Medulla oblongata (tissue), 1 donor: ENCODE data around the gene CELSR1.
A peak's percentile ranks its signal among the peaks of the same experiment; 100 is the strongest.

Experiments used
- DNase-seq: peaks from one replicate; pipeline ENCODE4 v3.0.0-alpha.2; 2015; ENCODE audit errors: extremely low spot score

The CELSR1 gene

DNA sequence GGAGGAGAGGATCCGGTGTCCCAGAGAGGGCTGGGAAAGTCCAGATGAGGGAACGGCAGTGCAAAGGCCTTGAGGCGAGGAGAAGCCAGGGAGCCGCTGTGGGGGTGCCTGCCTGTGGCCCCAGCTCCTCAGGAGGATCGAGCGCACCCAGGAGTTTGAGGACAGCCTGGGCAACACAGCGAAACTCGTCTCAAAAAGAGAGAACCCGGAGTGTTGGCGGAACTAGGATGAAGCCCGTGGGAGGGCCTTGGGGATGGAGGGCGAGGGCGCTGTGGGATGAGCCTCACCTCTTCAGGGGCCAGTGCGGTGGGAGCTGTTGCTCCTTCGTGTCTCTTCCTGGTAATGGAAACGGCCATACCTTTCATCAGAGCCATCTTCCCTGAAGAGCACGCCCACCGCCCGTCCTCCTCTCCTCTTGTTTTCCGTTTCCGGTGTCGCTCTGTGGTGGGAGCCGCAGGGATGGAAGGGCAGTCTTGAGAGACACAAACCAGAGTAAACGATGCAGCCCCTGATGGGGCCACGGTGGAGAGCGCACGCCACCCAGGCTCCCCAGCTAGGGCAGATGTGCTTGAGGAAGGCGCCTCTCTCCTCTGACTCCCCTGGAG is 186.2 kb downstream of the CELSR1 start:
- no peak for DNase-seq

DNA sequence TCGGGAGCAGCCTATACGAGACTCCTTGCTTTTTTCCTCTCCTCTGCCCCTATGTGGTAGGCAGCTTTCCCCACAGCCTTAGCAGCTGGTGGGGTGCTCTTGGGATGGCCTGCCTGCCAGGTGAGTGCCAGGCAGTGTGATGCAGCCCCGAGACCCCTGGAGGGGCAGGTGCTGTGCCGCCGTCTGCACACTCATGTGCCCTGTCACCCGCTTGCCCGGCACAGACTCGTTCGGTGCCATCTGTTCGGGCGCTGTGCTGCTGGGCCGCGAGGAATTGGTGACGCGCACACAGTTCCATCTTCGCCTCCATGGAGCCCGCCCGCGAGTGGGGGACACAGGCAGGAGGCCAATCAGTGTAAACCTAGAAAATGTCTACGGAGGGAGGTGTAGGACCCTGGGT is 186.8 kb downstream of the CELSR1 start:
- DNase-seq = no peak

DNA sequence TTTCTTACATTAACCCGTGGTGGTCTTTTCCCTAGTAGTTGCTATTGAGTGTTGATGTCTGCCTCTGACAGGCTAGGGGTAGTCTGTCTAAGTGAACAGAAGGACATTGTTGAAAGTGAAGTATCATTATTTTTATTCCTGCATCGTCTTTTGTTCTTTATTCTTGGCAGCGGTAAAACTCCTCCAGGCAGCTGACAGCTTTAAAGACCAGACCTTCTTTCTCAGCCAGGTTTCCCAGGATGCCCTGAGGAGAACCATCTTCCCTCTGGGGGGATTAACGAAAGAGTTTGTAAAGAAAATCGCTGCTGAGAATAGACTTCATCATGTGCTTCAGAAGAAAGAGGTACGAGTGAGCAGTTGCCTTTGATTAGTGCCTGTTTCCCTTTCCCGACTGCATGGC is 187.3 kb downstream of the CELSR1 start:
- peak; percentile 52 for DNase-seq

DNA sequence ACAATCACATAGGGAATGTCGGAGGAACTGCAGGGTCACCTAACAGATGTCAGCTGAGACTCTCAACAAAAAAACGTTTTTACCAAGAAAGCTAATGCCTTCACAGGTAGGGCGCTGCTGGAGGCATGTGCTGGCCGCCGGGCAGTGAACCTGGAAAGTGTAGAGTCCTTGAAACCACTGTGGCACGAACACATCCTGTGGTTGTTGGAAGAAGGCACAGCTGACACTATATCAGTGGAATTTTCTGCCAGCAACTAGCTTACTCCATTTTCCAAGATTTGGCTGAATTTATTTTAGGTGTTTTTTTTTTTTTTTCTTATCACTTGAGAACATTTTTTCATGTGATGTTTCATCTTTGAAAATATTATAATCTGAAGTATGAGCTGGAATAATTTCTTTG is 187.7 kb downstream of the CELSR1 start:
- no peak for DNase-seq

DNA sequence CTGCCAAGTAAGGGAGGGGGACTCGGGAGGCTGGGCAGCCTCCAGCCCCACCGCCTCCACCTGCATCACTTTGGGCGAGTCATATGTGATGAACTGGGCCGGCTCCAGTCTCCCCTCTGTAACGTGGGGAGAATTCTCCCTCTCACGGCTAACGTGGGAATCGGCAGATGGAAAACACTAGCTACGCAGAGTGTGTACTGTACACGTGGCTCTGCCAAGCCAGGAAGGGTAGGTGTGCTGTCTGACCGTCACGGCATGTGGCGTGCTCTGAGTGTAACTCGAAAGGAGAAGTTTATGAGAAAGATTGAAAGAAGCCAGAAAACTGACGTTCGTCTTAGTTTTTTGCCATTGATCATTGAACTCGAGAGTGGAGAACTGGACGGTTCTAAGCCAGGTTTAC is 188.2 kb downstream of the CELSR1 start:
- no peak for DNase-seq

DNA sequence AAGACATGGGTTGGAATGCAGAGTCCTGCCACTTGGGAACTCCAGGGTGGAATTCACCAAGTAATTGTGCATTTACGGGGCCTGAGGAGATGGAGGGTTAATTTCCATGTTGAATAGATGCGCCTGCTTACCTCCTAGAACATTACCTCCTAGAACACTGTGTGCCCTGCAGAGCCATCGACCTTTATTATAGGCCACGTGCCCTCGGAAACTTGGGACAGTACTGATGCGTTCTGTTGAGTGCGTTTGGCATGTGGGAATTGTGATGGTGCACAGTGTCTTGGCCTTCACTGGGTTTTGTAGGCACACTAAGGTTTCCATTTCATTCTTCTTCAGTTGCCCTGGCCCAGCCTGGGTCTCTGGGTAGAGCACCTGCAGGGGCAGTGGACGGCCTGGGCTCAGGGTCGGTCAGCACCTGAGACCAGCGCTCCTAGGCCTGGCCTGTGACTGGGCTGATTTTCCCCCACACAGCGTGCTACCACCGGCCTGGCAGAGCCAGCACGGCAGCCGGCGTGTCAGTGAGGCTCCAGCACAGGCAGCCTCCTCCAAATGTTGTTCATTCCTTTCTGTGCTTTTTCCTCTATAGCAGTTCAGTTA is 189.2 kb downstream of the CELSR1 start:
- DNase-seq = no peak

DNA sequence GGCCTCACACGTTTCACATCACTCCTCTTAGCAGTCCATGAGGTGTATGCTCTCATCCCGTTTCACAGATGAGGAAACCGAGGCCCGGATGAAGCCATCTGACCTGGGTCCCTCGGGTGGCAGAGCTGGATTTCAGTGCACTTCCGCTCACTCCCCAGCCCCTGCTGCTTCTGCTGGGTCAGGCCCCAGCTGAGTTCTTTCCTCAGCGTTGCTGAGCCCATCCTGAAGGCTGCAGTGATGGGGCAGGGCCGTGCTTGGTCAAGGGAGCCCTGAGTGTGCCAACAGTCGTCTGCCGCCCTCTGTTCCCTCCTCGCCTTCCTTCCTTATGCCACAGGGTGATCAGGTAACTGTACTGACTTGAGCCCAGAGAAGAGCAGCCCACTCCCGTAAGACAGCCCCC is 189.8 kb downstream of the CELSR1 start:
- no peak for DNase-seq

DNA sequence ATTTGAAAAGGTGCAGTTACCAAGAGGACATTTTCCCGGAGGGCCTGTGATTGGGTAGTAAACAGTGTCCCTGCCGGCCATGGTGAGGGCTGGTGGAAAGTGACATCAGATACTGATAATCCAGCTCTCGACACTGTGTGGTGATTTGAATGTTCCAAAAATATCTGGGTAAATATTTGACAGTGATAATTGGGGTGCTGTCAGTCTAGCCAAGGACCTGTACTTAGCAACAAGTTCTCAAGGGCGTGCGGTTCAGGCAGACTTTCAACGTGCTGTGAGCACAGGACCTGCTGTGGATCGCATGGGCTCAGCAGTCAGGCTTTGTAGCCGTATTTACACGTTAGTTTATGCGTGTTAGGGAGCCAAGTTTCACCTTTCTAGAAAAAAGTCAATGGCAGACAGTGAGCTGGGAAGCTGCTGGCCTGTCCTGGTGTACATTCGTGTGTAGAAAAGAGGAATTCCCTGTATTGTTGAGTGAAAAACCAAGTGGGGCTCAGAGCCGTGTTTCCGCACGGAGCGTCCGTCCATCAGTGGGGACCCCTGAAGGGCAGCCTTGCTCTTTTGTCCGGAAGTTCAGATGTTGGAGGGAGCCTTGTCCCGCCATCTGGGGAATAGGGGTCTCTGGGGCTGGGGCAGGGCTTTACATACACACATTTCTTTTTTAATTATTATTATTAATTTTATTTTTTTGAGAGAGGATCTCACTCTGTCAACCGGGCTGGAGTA is 190.6 kb downstream of the CELSR1 start:
- no peak for DNase-seq

DNA sequence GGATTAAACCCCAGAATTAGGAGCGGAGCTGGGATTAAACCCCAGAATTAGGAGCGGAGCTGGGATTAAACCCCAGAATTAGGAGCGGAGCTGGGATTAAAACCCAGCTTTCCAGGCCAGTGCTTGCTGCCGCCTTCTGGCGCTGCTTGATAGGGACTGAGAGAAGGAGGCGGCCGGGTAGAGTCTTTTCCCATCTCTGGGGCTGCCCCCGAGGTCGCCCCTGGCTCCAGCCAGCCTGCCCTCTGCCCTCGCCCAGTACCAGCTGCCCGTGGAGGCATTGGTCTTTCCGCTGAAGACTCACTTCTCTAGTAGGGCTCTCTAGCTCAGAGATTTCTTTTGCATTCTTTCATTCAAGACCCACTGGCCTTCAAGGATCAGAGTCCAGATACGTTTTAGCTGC is 196.7 kb downstream of the CELSR1 start:
- no peak for DNase-seq

DNA sequence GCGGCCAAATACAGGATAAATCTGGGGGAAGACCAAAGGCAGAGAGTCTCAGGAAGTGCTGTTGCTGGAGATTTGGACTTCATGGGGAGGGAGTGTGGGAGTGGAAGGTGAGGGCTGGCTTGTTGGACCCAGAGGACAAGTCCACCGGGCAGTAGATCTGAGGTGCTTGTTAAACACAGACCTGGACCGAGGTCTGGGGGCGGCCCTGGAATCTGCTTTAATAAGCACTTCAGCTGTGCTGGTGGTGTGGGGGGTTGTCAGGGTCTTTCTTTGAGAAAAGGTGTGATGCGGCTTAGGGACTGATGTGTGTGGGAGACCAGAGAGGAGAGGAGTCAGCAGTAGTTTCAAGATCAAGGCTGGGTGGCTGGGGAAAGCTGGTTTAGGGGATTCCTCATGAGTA is 197.5 kb downstream of the CELSR1 start:
- DNase-seq = no peak

DNA sequence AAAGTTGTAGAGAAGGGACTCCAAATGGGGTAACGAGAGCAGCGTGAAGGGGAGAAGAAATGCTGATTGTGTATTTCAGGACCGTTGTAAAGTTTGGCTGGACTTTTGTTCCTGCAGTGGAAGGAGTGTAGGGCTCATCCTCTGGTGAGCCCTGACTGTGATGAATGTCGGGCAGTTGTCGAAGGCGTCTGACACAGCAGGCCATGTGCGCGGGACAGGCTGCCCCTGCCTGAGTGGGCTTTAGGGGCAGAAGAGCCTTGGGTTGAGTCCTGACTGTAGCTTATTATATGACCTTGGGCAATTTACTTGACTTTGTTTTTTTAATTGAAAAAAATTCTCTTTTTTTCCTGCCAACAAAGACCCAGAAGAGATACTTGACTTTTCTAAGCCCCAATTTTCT is 198.8 kb downstream of the CELSR1 start:
- DNase-seq = no peak

DNA sequence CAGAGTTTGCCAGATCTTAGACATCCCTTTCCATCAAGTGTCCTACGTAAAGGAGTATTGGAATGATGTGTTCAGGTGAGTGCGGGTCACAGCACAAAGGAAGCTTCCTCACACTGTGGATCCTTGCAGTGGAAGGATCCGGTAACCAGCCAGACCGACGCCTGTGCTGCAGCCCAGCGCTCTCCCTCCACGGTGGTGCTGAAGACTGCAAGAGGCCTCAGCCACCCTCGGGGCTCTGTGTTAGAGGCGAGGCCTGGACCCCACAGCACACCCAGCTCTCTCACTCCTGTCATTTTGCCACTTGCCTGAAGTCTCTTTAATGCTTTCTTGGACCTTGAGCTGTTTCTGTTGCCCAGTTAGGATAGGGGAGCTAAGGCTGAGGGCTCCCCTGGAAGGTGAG is 199.6 kb downstream of the CELSR1 start:
- DNase-seq = no peak

DNA sequence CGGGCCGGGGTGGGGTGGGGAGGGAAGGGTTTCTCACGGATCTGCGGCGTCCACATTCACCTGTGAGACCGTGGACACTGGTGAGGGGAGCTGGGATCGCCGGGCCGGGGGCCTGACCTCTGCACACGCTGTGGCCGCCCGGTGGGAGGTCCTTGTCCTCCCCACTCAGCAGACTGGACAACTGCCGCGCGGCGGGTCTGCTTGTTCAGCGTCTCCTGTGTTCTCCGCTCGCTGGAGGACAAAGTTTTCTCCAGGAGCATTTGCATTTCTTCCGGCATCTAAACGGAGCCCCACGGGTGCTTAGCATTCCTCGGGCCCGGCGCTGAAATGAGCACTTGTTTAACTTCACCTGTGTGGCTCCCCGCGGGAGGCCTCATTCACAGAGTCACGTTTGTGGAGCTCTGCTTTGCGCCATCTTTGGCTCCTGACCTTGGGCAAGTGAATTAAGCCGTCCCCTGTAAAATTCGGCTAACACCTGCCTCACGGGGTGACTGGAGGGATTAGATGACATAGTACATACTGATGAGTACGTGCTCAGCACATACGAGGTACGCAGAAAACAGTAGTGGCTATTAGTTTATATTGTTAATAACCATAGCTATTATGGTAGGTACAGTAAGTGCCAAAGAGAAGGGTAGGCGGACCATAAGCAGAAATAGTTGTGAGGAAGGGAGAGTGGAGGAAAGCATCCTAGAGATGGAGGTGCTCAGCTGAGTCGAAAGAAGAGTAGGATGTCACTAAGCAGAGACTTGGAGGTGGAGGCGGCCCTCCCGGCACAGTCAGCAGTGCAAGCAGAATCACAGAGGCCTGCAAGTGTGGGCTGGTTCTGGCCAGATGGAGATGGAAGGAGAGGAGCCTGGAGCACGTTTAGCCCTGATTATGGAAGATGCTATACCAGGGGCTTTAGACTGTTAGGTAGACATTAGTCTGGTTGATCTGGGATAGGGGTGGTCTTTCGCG is 201.0 kb downstream of the CELSR1 start:
- DNase-seq = no peak

DNA sequence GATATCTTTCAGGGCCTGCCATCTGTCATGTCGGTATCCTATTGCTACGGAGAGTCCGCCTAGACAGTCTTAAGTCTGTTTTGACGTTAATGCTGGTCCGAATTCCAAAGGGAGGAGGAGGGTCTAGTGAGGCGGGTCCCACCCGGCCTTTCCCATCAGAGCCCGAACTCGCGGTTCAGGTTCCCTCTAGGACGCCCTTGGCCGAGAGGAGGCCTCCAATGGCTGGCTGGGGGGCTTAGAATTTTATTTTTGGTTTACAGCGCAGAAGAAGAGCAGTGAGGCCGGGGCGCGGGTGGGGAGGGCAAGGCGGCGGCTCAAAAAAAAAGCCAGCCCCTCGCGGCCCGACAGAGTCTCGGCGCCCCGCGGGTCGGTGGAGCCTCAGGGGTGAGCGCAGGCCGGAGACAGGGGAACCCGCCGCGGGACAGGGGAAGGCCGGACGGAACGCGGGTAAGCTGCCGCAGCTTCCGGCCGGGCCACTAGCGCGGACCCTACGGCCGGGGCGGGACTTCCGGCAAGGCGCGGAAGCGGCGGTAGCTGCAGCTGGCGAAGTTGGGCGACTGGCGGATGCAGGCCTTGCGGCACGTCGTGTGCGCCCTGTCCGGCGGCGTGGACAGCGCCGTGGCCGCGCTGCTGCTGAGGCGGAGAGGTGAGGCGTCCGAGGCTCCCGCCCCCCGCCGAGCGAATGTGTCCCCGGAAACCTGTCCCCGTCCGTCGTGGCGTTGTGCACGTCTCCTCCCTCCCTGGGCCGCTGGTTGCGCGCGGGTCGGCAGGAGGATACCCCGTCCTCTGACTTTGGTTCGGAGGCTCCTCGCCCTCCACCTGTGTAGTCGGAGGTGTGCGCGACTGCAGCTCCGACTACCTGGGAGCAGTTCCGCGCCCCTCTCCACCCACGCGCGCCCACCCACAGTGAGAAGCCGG is 202.0 kb downstream of the CELSR1 start, which contains the start of gene TRMU:
TRMU (plus strand) TSS at position 514 of the 918 bp plus-strand sequence; CDS start at position 565, 51 bp downstream.
- peak; percentile 88 for DNase-seq

DNA sequence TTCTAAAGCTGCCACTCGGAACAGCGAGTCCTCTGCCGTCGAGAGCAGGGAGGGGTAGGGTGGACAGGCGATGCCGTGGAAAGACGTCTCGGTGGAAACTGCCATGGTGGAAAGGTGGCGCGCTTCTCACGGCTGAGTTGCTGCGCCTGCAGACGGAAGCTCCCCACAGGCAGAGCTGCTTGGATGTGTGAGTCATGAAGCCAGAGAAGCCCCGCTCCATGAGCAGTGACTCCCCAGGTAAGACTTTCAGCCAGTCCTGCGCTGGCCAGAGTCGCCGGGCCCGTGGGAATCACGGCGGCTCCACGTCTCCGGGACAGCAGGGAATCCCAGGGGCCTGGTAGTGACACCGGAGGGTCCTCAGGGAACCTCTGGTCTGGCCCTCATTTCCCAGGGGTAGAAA is 205.9 kb downstream of the CELSR1 start:
- DNase-seq = no peak

DNA sequence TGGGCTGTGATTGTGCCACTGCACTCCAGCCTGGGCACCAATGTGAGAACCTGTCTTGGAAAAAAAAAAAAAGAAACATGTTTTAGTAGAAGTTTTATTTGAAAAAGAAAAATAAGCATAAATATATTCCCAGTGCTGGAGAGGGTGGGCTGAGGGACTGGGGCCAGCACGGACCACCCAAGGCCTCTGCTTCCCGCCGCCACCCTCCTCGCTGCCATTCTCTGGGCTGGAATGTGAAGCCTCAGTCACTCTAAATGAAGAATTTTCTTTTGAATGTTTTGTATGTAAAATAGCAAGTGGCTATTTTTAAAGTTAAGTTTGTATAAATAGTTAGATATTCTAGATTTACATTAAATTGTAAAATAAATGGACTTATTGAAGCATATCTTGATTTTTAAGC is 207.0 kb downstream of the CELSR1 start:
- DNase-seq = no peak

DNA sequence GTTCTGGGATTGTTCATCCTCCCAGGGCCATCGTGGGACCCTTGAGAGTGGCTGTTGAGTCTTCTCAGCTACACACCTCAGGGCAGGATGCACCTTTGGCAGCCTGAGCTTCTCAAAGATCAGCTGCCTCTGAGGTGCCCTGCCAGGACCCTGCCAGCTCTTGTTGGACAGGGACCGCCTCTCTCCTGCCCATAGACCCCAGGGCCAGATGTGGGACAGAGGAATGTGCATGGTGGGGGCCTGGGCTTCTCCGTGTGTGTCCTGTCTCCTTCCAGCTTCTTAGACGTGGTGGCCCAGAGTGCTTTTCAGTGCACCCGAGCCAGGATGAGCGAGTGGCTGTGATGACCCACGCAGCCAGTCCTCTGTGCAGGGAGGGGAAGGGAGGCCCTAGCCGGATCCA is 207.8 kb downstream of the CELSR1 start:
- no peak for DNase-seq

DNA sequence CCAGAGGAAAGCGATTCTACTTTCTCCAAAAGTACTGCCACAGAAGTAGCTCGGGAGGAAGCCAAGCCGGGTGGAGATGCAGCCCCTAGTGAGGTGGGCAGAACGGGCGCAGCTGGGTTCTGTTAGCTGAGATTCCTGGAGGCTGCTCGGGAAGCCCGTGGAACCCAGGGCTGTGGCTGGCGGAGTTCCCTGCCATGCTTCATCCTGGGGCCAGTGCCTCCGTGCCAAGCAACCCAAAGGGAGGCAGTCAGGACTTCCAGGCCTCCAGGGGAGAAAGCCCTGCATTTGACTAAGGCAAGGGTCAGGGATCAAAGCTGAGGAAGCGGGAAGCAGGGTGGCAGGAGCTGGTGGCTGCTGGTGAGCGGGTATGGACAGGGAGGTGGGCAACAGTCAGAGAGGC is 208.6 kb downstream of the CELSR1 start:
- DNase-seq = no peak

DNA sequence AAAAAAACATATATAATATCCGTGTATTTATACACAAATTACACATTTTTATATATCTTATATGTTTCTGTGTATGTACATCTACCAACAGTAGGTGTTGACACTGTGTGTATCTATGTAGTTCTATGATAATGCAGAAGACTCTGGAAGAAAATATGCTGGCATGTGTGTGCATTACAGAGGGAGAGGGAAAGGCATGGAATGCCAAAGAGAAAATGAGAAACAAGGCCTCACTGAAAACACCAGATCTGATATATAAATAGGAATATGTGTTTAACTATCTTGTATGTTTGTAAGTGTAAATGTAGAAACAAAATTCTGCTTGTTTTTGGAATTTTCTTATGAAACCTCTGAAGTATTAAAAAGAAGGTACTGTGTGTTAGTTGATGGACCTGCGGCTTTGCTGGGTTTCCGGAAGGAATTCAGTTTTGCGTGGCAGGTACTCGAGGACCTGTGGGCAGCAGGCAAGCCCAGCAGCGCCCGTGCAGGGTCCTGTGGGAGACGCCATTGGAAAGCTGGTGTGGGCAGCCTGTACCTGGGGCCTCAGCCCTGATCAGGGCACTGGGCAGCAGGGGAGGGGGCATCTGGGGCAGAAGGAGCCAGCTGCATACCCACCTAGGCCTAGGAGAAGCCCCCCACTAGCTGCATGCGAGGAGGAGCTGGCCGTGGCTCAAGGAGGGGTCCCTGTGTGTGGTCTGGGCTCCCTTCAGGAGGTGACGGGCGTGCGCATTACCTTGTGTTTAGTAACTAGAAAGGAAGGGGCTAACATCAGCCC is 209.5 kb downstream of the CELSR1 start:
- DNase-seq = no peak

DNA sequence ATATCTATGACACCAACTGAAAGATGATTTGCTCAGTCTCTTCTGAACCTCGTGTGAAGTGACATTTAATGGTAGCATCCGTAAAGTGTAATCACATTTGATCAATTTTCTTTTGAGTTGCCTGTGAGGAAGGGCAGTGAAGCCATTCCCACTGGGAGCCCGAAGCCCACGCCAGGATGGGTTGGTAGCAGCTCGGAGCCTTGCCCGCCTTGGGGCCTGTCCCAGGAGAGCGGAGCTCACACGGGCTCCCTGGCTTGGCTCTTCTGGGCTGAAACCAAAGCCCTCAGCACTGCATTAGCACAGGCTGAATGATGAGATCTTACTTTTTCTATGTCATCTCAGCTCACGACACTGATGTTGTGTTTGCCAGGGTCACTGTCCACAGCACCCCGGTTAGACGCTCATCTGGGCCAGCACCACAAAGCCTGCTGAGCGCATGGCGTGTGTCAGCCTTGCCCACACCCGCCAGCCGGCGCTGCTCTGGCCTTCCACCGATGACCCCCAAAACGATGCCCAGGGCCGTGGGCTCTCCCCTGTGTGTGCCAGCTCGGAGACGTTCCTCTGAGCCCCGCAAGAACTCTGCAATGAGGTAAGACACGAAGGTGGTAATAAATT is 211.2 kb downstream of the CELSR1 start:
- no peak for DNase-seq
